ENCODE measurements around the gene ACIN1.

The ACIN1 gene

GRCh38 chr14:23094666-23095195 is at the start of gene ACIN1:
TSS of gene ACIN1 (minus strand) at chr14:23095136. CDS start at chr14:23095112, 24 bp downstream.
- no peak for DNase-seq

- DNase-seq: no peak
These were observed 49.0 kb upstream of the ACIN1 start for GRCh38 chr14:23143911-23144310.

- DNase-seq: no peak
These were observed 47.9 kb upstream of the ACIN1 start for GRCh38 chr14:23142826-23143225.

GRCh38 chr14:23141706-23142444 is 46.9 kb upstream of the ACIN1 start:
- peak in 1 of 56 donors; percentile 15 for DNase-seq

- no peak for DNase-seq
These were observed 45.4 kb upstream of the ACIN1 start for GRCh38 chr14:23140371-23140770.

- DNase-seq: no peak
These were observed 44.9 kb upstream of the ACIN1 start for GRCh38 chr14:23139874-23140273.

- DNase-seq: no peak
These were observed 43.0 kb upstream of the ACIN1 start for GRCh38 chr14:23137813-23138535.

- DNase-seq: no peak
These were observed 42.4 kb upstream of the ACIN1 start for GRCh38 chr14:23137192-23137812.

- no peak for DNase-seq
These were observed 41.7 kb upstream of the ACIN1 start for GRCh38 chr14:23136566-23137133.

GRCh38 chr14:23132970-23133369 is 38.0 kb upstream of the ACIN1 start:
- DNase-seq: no peak

GRCh38 chr14:23131482-23131881 is 36.5 kb upstream of the ACIN1 start:
- no peak for DNase-seq

- peak in 1 of 56 donors; percentile 15 for DNase-seq
These were observed 35.9 kb upstream of the ACIN1 start for GRCh38 chr14:23130871-23131270.

GRCh38 chr14:23129759-23130316 is 34.9 kb upstream of the ACIN1 start:
- no peak for DNase-seq

- DNase-seq: no peak
These were observed 34.2 kb upstream of the ACIN1 start for GRCh38 chr14:23128969-23129758.

GRCh38 chr14:23127861-23128260 is 32.9 kb upstream of the ACIN1 start:
- DNase-seq: no peak

- DNase-seq: no peak
These were observed 31.8 kb upstream of the ACIN1 start for GRCh38 chr14:23126548-23127278.

GRCh38 chr14:23125933-23126524 is 31.1 kb upstream of the ACIN1 start:
- no peak for DNase-seq

GRCh38 chr14:23125011-23125410 is 30.1 kb upstream of the ACIN1 start:
- DNase-seq: no peak

- DNase-seq: no peak
These were observed 29.5 kb upstream of the ACIN1 start for GRCh38 chr14:23124337-23124954.
